ENCODE results near the gene RHBDD2.
A peak's percentile ranks its signal among the peaks of the same experiment; 100 is the strongest.

RHBDD2 gene

GRCh38 chr7:75914169-75914654 lies 35.4 kb downstream of the RHBDD2 start:
- H3K9me3 Mint-ChIP-seq, result no peaks in the 10 kb centered on the region

GRCh38 chr7:75914655-75915415 lies 36.0 kb downstream of the RHBDD2 start, which contains the start of gene POR:
Gene POR (plus strand): TSS chr7:75915155. CDS start chr7:75954002, 38,847 bp downstream.
- Mint-ChIP-seq H3K27ac (peak within 1 kb of the TSS; percentile 96), H3K27me3 (no peaks in the 10 kb centered on the region), H3K9me3 (no peaks in the 10 kb centered on the region), H3K36me3 (no peaks in the 10 kb centered on the region), H3K4me3 (peak within 1 kb of the TSS; percentile 88), H3K4me1 (peaks cover 14% of the 10 kb centered on the region)
- peak; percentile 99 to 100 for DNase-seq (ENCODE audit: low spot score in 2 of 2)
- peak; percentile 95 for ATAC-seq (ENCODE audit: low read depth)

More at GRCh38 chr7:75914169-75914654, 35.4 kb downstream of the RHBDD2 start:
- DNase-seq (ENCODE audit: low spot score in 2 of 2) (peak in 1 of 2 donors; percentile 28), ATAC-seq (ENCODE audit: low read depth) (no peak)
- Mint-ChIP-seq H3K36me3 (no peaks in the 10 kb centered on the region), H3K27ac (peak overlapping the region; percentile 96), H3K4me1 (peaks cover 18% of the 10 kb centered on the region), H3K4me3 (peak overlapping the region; percentile 88), H3K27me3 (no peaks in the 10 kb centered on the region)

GRCh38 chr7:75915416-75916156 lies 36.8 kb downstream of the RHBDD2 start:
- H3K27ac Mint-ChIP-seq, result peak overlapping the region; percentile 87
- no peaks in the 10 kb centered on the region for H3K36me3 Mint-ChIP-seq
- H3K9me3 Mint-ChIP-seq, result no peaks in the 10 kb centered on the region
- H3K27me3 Mint-ChIP-seq, result no peaks in the 10 kb centered on the region
- H3K4me3 Mint-ChIP-seq, result peak overlapping the region; percentile 88
- ATAC-seq (ENCODE audit: low read depth) (no peak), DNase-seq (ENCODE audit: low spot score in 2 of 2) (peak; percentile 19 to 29)
- H3K4me1 Mint-ChIP-seq, result peaks cover 14% of the 10 kb centered on the region

GRCh38 chr7:75916259-75916658 lies 37.4 kb downstream of the RHBDD2 start:
- Mint-ChIP-seq H3K4me1 (peaks cover 14% of the 10 kb centered on the region), H3K27me3 (no peaks in the 10 kb centered on the region), H3K9me3 (no peaks in the 10 kb centered on the region), H3K36me3 (no peaks in the 10 kb centered on the region), H3K27ac (no peak overlapping the region), H3K4me3 (peak overlapping the region; percentile 88)
- no peak for ATAC-seq (ENCODE audit: low read depth)
- DNase-seq (ENCODE audit: low spot score in 2 of 2), result no peak

- Mint-ChIP-seq H3K36me3 (peaks cover 6% of the 10 kb centered on the region), H3K27me3 (no peaks in the 10 kb centered on the region), H3K9me3 (no peaks in the 10 kb centered on the region), H3K4me3 (no peak overlapping the region), H3K4me1 (peaks cover 19% of the 10 kb centered on the region), H3K27ac (no peak overlapping the region)
- ATAC-seq (ENCODE audit: low read depth) (no peak), DNase-seq (ENCODE audit: low spot score in 2 of 2) (no peak)
Measured at GRCh38 chr7:75916685-75917634, 38.1 kb downstream of the RHBDD2 start.

- H3K27ac Mint-ChIP-seq, result no peak overlapping the region
- H3K36me3 Mint-ChIP-seq, result peaks cover 6% of the 10 kb centered on the region
- H3K4me3 Mint-ChIP-seq, result no peak overlapping the region
- no peaks in the 10 kb centered on the region for H3K9me3 Mint-ChIP-seq
- H3K4me1 Mint-ChIP-seq, result peaks cover 20% of the 10 kb centered on the region
- no peak for ATAC-seq (ENCODE audit: low read depth)
- no peak for DNase-seq (ENCODE audit: low spot score in 2 of 2)
- H3K27me3 Mint-ChIP-seq, result no peaks in the 10 kb centered on the region
Measured at GRCh38 chr7:75920431-75921161, 41.8 kb downstream of the RHBDD2 start.

- no peak for ATAC-seq (ENCODE audit: low read depth)
- Mint-ChIP-seq H3K9me3 (no peaks in the 10 kb centered on the region), H3K4me3 (no peak overlapping the region), H3K27ac (no peak overlapping the region), H3K27me3 (no peaks in the 10 kb centered on the region), H3K4me1 (peaks cover 18% of the 10 kb centered on the region), H3K36me3 (peaks cover 8% of the 10 kb centered on the region)
- no peak for DNase-seq (ENCODE audit: low spot score in 2 of 2)
Measured at GRCh38 chr7:75921479-75921878, 42.6 kb downstream of the RHBDD2 start.

- DNase-seq (ENCODE audit: low spot score in 2 of 2), result no peak
- Mint-ChIP-seq H3K27ac (no peak overlapping the region), H3K4me1 (peaks cover 18% of the 10 kb centered on the region), H3K27me3 (no peaks in the 10 kb centered on the region), H3K4me3 (no peak overlapping the region), H3K36me3 (peaks cover 8% of the 10 kb centered on the region), H3K9me3 (no peaks in the 10 kb centered on the region)
- no peak for ATAC-seq (ENCODE audit: low read depth)
Measured at GRCh38 chr7:75922966-75923603, 44.3 kb downstream of the RHBDD2 start.

- Mint-ChIP-seq H3K36me3 (peaks cover 8% of the 10 kb centered on the region), H3K4me3 (no peak overlapping the region)
- no peak for ATAC-seq (ENCODE audit: low read depth)
Measured at GRCh38 chr7:75924256-75924655, 45.4 kb downstream of the RHBDD2 start.

GRCh38 chr7:75924889-75925288 lies 46.1 kb downstream of the RHBDD2 start:
- no peaks in the 10 kb centered on the region for H3K9me3 Mint-ChIP-seq
- peaks cover 8% of the 10 kb centered on the region for H3K36me3 Mint-ChIP-seq
- H3K27me3 Mint-ChIP-seq, result no peaks in the 10 kb centered on the region
- peaks cover 20% of the 10 kb centered on the region for H3K4me1 Mint-ChIP-seq
- ATAC-seq (ENCODE audit: low read depth) (no peak), DNase-seq (ENCODE audit: low spot score in 2 of 2) (no peak)
- H3K27ac Mint-ChIP-seq, result no peak overlapping the region
- no peak overlapping the region for H3K4me3 Mint-ChIP-seq

More at GRCh38 chr7:75924256-75924655, 45.4 kb downstream of the RHBDD2 start:
- no peaks in the 10 kb centered on the region for H3K9me3 Mint-ChIP-seq
- H3K27me3 Mint-ChIP-seq, result no peaks in the 10 kb centered on the region
- no peak overlapping the region for H3K27ac Mint-ChIP-seq
- no peak for DNase-seq (ENCODE audit: low spot score in 2 of 2)
- H3K4me1 Mint-ChIP-seq, result peaks cover 20% of the 10 kb centered on the region

- no peaks in the 10 kb centered on the region for H3K9me3 Mint-ChIP-seq
- ATAC-seq (ENCODE audit: low read depth) (no peak), DNase-seq (ENCODE audit: low spot score in 2 of 2) (no peak)
- peaks cover 8% of the 10 kb centered on the region for H3K36me3 Mint-ChIP-seq
- no peaks in the 10 kb centered on the region for H3K27me3 Mint-ChIP-seq
- H3K4me3 Mint-ChIP-seq, result no peak overlapping the region
- peaks cover 20% of the 10 kb centered on the region for H3K4me1 Mint-ChIP-seq
- no peak overlapping the region for H3K27ac Mint-ChIP-seq
Measured at GRCh38 chr7:75925717-75926435, 47.0 kb downstream of the RHBDD2 start.

GRCh38 chr7:75928568-75928914 lies 49.7 kb downstream of the RHBDD2 start:
- peak overlapping the region; percentile 55 for H3K27ac Mint-ChIP-seq
- H3K4me3 Mint-ChIP-seq, result peak overlapping the region; percentile 28
- ATAC-seq (ENCODE audit: low read depth), result peak; percentile 83
- peaks cover 8% of the 10 kb centered on the region for H3K36me3 Mint-ChIP-seq
- DNase-seq (ENCODE audit: low spot score in 2 of 2), result no peak
- H3K27me3 Mint-ChIP-seq, result no peaks in the 10 kb centered on the region
- H3K9me3 Mint-ChIP-seq, result no peaks in the 10 kb centered on the region
- H3K4me1 Mint-ChIP-seq, result peaks cover 16% of the 10 kb centered on the region

Measured in memory B cell (primary cell).